Measurements from ENCODE around the gene PRELID3B.

DNA sequence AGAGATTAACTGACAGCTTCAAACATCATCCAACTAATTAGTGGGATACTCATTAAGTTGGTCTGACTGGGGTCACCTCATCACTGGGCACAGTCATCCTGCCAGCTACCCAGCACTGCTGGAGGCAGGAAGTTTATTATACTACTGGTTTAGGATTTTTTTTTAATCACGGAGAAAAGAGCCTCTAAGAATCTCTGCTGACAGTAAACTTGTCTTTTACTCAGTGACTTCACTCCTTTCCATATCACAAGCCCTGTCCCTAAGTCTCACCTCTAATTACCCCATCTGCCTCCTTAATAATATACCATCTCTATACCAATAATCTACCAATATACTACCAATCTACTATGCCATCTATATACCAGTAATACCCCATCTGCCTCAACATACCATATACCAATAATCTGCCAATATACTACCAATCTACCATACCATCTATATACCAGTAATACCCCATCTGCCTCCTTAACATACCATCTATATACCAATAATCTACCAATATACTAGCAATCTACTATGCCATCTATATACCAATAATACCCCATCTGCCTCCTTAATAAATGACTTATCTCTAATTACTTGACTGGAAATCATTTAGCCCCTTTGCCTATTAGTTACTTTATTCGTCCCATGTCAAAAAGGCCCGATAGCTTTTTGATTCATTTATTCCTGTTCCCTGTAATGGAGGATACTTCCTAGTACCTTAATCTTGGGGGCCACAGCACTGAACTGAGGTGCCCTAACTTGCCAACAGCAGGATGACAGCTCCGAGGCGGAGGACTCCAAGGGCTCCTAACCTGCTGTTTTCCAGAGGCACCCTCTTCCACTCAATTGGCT, 15.5 kb downstream of the PRELID3B start:
- no peak for TF ChIP-seq ZNF788 (CRISPR knock-in tag; IDR thresholded peaks at IDR 0.05; ENCODE audit: borderline replicate concordance)
- TF ChIP-seq SMAD9 (CRISPR knock-in tag; IDR thresholded peaks at IDR 0.05) = no peak
- TF ChIP-seq, protein P1, sequence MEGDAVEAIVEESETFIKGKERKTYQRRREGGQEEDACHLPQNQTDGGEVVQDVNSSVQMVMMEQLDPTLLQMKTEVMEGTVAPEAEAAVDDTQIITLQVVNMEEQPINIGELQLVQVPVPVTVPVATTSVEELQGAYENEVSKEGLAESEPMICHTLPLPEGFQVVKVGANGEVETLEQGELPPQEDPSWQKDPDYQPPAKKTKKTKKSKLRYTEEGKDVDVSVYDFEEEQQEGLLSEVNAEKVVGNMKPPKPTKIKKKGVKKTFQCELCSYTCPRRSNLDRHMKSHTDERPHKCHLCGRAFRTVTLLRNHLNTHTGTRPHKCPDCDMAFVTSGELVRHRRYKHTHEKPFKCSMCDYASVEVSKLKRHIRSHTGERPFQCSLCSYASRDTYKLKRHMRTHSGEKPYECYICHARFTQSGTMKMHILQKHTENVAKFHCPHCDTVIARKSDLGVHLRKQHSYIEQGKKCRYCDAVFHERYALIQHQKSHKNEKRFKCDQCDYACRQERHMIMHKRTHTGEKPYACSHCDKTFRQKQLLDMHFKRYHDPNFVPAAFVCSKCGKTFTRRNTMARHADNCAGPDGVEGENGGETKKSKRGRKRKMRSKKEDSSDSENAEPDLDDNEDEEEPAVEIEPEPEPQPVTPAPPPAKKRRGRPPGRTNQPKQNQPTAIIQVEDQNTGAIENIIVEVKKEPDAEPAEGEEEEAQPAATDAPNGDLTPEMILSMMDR (CRISPR knock-in tag; IDR thresholded peaks at IDR 0.05) = no peak
- TF ChIP-seq RAD21 (CRISPR knock-in tag; IDR thresholded peaks at IDR 0.05) = no peak
- TF ChIP-seq GABPB1 (CRISPR knock-in tag; IDR thresholded peaks at IDR 0.05) = no peak
- no peak for TF ChIP-seq ZNF235 (CRISPR knock-in tag; IDR thresholded peaks at IDR 0.05; ENCODE audit: borderline replicate concordance)

All from HepG2 (cell line).